ENCODE measurements around the gene CCR5.
"Not testable (repeated sequence)": the region's sequence is repeated elsewhere in the genome, so short reads cannot be mapped to it uniquely, and the experiment has no call there.

Gene CCR5

DNA sequence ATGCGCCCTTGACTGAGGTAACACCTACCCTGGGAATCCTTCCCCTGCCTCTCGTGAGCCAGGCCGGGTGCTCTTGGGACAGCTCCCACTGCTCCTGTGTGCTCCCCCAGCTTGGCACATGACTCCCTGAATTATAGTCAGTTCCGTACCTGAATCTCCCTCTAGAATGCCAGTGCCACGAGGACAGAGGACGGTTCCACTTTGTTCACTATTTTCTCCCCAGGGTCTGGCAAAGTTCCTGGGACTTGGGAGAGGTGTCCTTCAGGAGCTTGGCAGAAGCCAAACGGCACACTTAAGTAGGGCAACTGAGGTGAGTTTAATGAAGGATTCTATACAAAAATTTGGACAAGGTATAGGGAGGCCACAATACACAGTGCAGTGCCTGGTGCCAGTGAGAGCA, 26.4 kb downstream of the CCR5 start:
- Histone ChIP-seq H3K4me1 (ENCODE audit: control insufficient read depth in 2 of 2, insufficient read depth in 2 of 2, low read length in 2 of 2) (no peaks in the 10 kb centered on the region), H3K9me3 (ENCODE audit: control insufficient read depth in 2 of 2, low read length in 2 of 2) (no peaks in the 10 kb centered on the region), H3K4me3 (ENCODE audit: low read length in 2 of 2) (no peak overlapping the region), H3K27ac (ENCODE audit: low read depth in 2 of 2, low read length in 2 of 2) (no peak overlapping the region), H3K36me3 (ENCODE audit: control insufficient read depth in 2 of 2, insufficient read depth in 2 of 2, low read length in 2 of 2) (no peaks in the 10 kb centered on the region), H3K9ac (ENCODE audit: low read depth in 1 of 2, low read length in 2 of 2) (no peak overlapping the region), H3K27me3 (ENCODE audit: control insufficient read depth in 2 of 2, insufficient read depth in 2 of 2, low read length in 2 of 2) (no peaks in the 10 kb centered on the region)

DNA sequence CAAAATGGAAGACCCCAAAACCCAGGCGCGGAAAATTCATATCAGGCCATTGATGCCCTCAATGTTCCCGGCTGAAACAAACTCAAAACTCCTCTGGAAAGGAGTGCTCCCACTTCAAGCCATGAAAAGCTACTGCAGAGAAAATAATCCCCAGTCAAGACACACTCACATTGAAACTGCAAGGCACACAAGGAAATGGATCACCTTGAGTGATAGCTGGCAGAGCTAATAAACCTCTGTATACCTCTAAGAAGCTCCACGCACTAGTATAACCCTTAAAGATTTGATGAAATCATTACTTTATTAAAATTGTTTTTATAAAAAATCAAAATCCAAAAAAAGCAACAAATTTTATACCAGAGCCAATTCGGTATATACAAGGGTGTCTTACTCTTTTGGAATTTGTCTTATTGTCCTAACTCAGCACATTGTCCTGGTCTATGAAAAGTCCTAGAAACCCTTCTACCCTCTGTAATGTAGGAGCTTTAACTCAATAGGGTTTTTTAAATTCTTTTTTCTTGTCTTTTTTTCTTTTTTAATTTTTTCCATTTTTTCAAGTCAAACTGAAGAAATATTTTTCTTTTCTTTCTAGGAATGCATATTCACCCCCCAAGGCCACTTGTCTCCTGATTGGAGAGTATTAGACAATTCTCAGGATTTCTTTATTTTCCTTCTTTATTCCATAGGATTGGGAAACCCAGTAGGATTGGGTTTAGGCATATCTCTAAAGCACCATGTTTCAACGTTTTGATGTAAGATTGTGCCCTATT, 27.6 kb downstream of the CCR5 start:
- H3K4me1 ChIP-seq (ENCODE audit: control insufficient read depth in 2 of 2, insufficient read depth in 2 of 2, low read length in 2 of 2) = no peaks in the 10 kb centered on the region
- no peaks in the 10 kb centered on the region for H3K27me3 ChIP-seq (ENCODE audit: control insufficient read depth in 2 of 2, insufficient read depth in 2 of 2, low read length in 2 of 2)

DNA sequence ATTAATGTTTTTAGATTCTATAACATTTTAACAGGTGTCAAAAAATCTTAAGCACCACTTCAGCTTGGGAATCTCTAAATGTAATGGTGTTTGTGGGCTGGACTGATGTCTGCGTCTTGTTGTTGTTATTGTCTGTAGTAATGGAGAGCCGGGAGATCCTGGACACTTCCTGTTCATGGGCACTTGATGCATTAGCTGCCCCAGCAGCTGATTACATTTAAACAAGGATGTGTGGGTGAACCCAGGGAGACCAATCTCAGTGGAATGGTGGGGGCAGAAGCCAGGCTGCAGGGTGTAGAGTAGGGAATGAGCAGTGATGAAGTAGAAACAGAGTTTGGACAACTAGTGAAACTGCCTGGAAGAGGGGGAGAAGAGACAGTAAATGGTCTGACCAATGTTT, 28.4 kb downstream of the CCR5 start:
- H3K27ac ChIP-seq (ENCODE audit: low read depth in 2 of 2, low read length in 2 of 2) = no peak overlapping the region
- H3K4me3 ChIP-seq (ENCODE audit: low read length in 2 of 2) = no peak overlapping the region
- H3K4me1 ChIP-seq (ENCODE audit: control insufficient read depth in 2 of 2, insufficient read depth in 2 of 2, low read length in 2 of 2) = no peaks in the 10 kb centered on the region
- H3K27me3 ChIP-seq (ENCODE audit: control insufficient read depth in 2 of 2, insufficient read depth in 2 of 2, low read length in 2 of 2) = no peaks in the 10 kb centered on the region
- no peaks in the 10 kb centered on the region for H3K36me3 ChIP-seq (ENCODE audit: control insufficient read depth in 2 of 2, insufficient read depth in 2 of 2, low read length in 2 of 2)
- no peak overlapping the region for H3K9ac ChIP-seq (ENCODE audit: low read depth in 1 of 2, low read length in 2 of 2)
- H3K9me3 ChIP-seq (ENCODE audit: control insufficient read depth in 2 of 2, low read length in 2 of 2) = no peaks in the 10 kb centered on the region

More for the DNA sequence above, 27.6 kb downstream of the CCR5 start:
- H3K9ac ChIP-seq (ENCODE audit: low read depth in 1 of 2, low read length in 2 of 2) = no peak overlapping the region
- H3K9me3 ChIP-seq (ENCODE audit: control insufficient read depth in 2 of 2, low read length in 2 of 2) = no peaks in the 10 kb centered on the region
- no peaks in the 10 kb centered on the region for H3K36me3 ChIP-seq (ENCODE audit: control insufficient read depth in 2 of 2, insufficient read depth in 2 of 2, low read length in 2 of 2)
- no peak overlapping the region for H3K27ac ChIP-seq (ENCODE audit: low read depth in 2 of 2, low read length in 2 of 2)
- H3K4me3 ChIP-seq (ENCODE audit: low read length in 2 of 2) = no peak overlapping the region

DNA sequence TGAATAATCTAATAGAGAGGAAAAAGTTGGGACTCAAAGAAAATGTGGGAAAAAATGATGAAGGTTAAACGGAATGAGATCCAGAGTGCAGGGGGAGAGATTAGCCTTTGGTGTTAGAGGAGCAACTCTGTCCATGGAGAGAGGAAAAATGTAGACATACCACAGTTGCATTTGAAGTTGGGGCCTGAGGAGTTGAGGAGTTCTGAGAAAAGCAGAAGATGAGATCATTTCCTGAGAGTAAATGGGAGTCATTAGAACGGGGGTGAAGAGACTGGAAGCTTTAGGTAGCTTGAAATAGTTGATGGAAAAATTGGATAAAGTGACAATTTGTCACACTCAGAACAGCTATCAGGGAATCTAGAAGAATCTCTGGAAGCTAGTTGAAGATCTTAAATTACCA, 28.8 kb downstream of the CCR5 start:
- H3K36me3 ChIP-seq (ENCODE audit: control insufficient read depth in 2 of 2, insufficient read depth in 2 of 2, low read length in 2 of 2) = no peaks in the 10 kb centered on the region
- no peaks in the 10 kb centered on the region for H3K9me3 ChIP-seq (ENCODE audit: control insufficient read depth in 2 of 2, low read length in 2 of 2)
- H3K27ac ChIP-seq (ENCODE audit: low read depth in 2 of 2, low read length in 2 of 2) = no peak overlapping the region
- H3K9ac ChIP-seq (ENCODE audit: low read depth in 1 of 2, low read length in 2 of 2) = no peak overlapping the region
- H3K27me3 ChIP-seq (ENCODE audit: control insufficient read depth in 2 of 2, insufficient read depth in 2 of 2, low read length in 2 of 2) = no peaks in the 10 kb centered on the region
- no peak overlapping the region for H3K4me3 ChIP-seq (ENCODE audit: low read length in 2 of 2)
- peaks cover under 1 to 3% of the 10 kb centered on the region in 2 donors for H3K4me1 ChIP-seq (ENCODE audit: control insufficient read depth in 2 of 2, insufficient read depth in 2 of 2, low read length in 2 of 2)

DNA sequence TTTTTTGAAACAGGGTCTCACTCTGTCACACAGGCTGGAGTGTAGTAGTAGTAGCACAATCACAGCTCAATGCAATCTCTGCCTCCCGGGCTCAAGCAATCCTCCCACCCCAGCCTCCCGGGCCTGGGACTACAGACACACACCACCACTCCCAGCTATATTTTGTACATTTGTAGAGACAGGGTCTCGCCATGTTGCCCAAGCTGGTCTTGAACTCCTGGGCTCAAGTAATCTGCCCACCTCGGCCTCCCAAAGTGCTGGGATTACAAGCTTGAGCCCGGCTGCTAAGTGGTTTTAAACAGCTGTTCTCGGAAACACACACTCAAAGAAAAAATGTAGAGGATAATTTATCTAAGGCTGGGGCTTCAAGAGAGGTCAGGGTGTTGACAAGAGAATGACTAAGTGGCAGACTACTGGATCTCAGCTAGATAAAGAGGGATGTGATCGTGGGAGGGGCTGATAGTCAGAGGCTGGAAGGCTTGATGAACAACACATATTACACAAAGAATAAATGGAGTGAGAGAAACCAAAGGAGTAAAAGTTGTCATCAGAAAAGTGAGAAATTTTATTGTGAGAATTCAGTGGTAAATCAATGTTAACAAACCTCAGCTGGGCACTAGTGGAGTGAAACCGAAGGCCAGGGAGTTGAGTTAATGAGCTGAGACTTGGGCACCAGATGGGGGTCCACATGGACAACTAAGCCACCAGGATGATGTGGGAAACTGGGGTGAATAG, 29.4 kb downstream of the CCR5 start:
- no peaks in the 10 kb centered on the region for H3K27me3 ChIP-seq (ENCODE audit: control insufficient read depth in 2 of 2, insufficient read depth in 2 of 2, low read length in 2 of 2)
- no peak overlapping the region for H3K4me3 ChIP-seq (ENCODE audit: low read length in 2 of 2)
- no peaks in the 10 kb centered on the region for H3K9me3 ChIP-seq (ENCODE audit: control insufficient read depth in 2 of 2, low read length in 2 of 2)
- no peaks in the 10 kb centered on the region for H3K36me3 ChIP-seq (ENCODE audit: control insufficient read depth in 2 of 2, insufficient read depth in 2 of 2, low read length in 2 of 2)
- no peak overlapping the region for H3K27ac ChIP-seq (ENCODE audit: low read depth in 2 of 2, low read length in 2 of 2)
- H3K4me1 ChIP-seq (ENCODE audit: control insufficient read depth in 2 of 2, insufficient read depth in 2 of 2, low read length in 2 of 2) = peaks cover 6 to 8% of the 10 kb centered on the region in 2 donors
- no peak overlapping the region for H3K9ac ChIP-seq (ENCODE audit: low read depth in 1 of 2, low read length in 2 of 2)

DNA sequence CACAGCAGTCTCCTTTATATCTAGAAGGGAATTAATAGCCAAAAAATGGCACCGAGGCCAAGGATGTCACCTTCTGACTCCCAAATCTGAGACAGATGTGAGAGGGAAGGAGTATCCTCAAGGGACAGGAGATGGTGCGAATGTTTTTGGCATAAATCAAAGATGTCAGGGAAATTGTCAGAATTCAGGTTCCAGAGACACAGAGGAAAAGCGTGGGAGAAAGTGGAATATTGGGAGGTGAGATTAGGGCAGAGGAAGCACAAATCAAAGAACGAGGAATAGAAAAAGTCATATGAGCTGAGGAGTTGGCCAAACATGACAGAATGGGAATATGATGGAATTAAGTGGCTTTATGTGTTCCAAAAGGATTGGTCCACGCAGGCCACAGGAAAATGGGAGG, 30.1 kb downstream of the CCR5 start:
- Histone ChIP-seq H3K27ac (ENCODE audit: low read depth in 2 of 2, low read length in 2 of 2) (no peak overlapping the region), H3K4me3 (ENCODE audit: low read length in 2 of 2) (no peak overlapping the region), H3K27me3 (ENCODE audit: control insufficient read depth in 2 of 2, insufficient read depth in 2 of 2, low read length in 2 of 2) (no peaks in the 10 kb centered on the region), H3K9ac (ENCODE audit: low read depth in 1 of 2, low read length in 2 of 2) (no peak overlapping the region), H3K9me3 (ENCODE audit: control insufficient read depth in 2 of 2, low read length in 2 of 2) (no peaks in the 10 kb centered on the region), H3K36me3 (ENCODE audit: control insufficient read depth in 2 of 2, insufficient read depth in 2 of 2, low read length in 2 of 2) (no peaks in the 10 kb centered on the region), H3K4me1 (ENCODE audit: control insufficient read depth in 2 of 2, insufficient read depth in 2 of 2, low read length in 2 of 2) (peaks cover 12 to 15% of the 10 kb centered on the region in 2 donors)

DNA sequence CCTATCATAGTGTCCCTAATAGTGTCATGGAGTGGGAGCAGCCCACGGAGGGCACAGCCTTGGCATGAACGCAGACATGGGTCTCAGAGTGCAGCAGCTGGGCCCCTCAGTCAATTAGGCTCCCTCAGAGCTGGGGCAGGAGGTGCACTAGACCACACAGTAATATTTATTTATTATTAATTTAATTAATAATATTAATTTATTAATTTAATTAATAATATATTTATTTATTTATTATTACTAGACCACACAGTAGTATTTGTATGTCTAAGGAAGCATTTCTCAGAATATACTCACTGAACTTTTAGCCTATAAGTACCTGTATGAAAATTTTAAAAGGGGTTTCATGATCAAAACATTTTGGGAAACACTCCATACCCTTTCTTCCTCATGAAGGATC, 30.8 kb downstream of the CCR5 start:
- no peaks in the 10 kb centered on the region for H3K36me3 ChIP-seq (ENCODE audit: control insufficient read depth in 2 of 2, insufficient read depth in 2 of 2, low read length in 2 of 2)
- H3K27ac ChIP-seq (ENCODE audit: low read depth in 2 of 2, low read length in 2 of 2) = no peak overlapping the region
- no peak overlapping the region for H3K4me3 ChIP-seq (ENCODE audit: low read length in 2 of 2)
- H3K9ac ChIP-seq (ENCODE audit: low read depth in 1 of 2, low read length in 2 of 2) = no peak overlapping the region
- H3K4me1 ChIP-seq (ENCODE audit: control insufficient read depth in 2 of 2, insufficient read depth in 2 of 2, low read length in 2 of 2) = peaks cover 20 to 22% of the 10 kb centered on the region in 2 donors
- no peaks in the 10 kb centered on the region for H3K27me3 ChIP-seq (ENCODE audit: control insufficient read depth in 2 of 2, insufficient read depth in 2 of 2, low read length in 2 of 2)
- H3K9me3 ChIP-seq (ENCODE audit: control insufficient read depth in 2 of 2, low read length in 2 of 2) = no peaks in the 10 kb centered on the region

DNA sequence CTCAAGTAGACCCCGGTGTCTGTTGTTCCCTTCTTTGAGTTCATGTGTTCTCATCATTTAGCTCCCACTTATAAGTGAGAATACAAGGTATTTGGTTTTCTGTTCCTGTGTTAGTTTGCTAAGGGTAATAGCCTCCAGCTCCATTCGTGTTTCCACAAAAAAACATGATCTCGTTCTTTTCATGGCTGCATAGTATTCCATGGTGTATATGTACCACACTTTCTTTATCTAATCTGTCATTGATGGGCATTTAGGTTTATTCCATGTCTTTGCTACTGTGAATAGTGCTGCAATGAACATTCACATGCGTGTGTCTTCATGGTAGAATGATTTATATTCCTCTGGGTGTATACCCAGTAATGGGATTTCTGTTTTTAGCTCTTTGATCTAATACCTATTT, 32.2 kb downstream of the CCR5 start:
- peaks cover 29 to 34% of the 10 kb centered on the region in 2 donors for H3K4me1 ChIP-seq (ENCODE audit: control insufficient read depth in 2 of 2, insufficient read depth in 2 of 2, low read length in 2 of 2)

DNA sequence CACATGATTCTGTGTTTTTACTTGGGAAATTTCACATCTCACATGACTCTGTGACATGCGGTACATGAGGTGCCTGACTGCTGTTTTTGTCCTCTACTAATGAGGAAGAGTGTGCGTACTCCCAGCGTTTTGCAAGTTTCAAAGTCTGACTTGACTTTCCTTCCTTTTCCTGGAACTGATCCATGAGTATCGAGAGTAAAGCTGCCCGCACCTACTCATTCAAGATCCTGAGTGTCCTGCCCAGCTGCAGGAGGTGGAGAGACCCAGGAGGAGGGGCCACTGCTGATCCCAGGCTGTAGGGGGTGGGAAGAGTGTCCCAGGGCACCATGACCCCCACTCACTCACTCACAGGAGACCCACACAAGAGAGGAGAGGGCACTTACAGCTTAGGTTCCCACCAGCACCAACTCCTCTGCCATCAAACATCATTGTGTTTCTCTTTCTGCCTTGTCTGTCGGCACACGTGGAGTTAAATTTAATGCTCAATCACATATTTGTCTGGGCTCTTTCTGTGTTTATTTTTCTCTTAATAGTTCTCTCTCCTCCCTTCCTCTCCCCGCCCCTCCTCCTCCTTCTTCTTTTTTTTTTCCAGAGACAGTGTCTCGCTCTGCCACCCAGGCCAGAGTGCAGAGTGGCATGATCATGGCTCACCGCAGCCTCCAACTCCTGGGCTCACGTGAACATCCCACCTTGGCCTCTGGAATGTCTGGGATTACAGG, 34.7 kb downstream of the CCR5 start:
- H3K27me3 ChIP-seq (ENCODE audit: control insufficient read depth in 2 of 2, insufficient read depth in 2 of 2, low read length in 2 of 2) = no peaks in the 10 kb centered on the region
- peak overlapping the region; percentile 66 to 88 for H3K9ac ChIP-seq (ENCODE audit: low read depth in 1 of 2, low read length in 2 of 2)
- peaks cover 33 to 40% of the 10 kb centered on the region in 2 donors for H3K4me1 ChIP-seq (ENCODE audit: control insufficient read depth in 2 of 2, insufficient read depth in 2 of 2, low read length in 2 of 2)
- H3K27ac ChIP-seq (ENCODE audit: low read depth in 2 of 2, low read length in 2 of 2) = peak overlapping the region; percentile 97 to 98
- H3K36me3 ChIP-seq (ENCODE audit: control insufficient read depth in 2 of 2, insufficient read depth in 2 of 2, low read length in 2 of 2) = peaks cover 0 to 4% of the 10 kb centered on the region in 2 donors
- peak overlapping the region; percentile 56 to 79 for H3K4me3 ChIP-seq (ENCODE audit: low read length in 2 of 2)
- H3K9me3 ChIP-seq (ENCODE audit: control insufficient read depth in 2 of 2, low read length in 2 of 2) = no peaks in the 10 kb centered on the region

More for the DNA sequence above, 32.2 kb downstream of the CCR5 start:
- H3K27me3 ChIP-seq (ENCODE audit: control insufficient read depth in 2 of 2, insufficient read depth in 2 of 2, low read length in 2 of 2); H3K4me3 ChIP-seq (ENCODE audit: low read length in 2 of 2); H3K9ac ChIP-seq (ENCODE audit: low read depth in 1 of 2, low read length in 2 of 2); H3K9me3 ChIP-seq (ENCODE audit: control insufficient read depth in 2 of 2, low read length in 2 of 2); H3K27ac ChIP-seq (ENCODE audit: low read depth in 2 of 2, low read length in 2 of 2); H3K36me3 ChIP-seq (ENCODE audit: control insufficient read depth in 2 of 2, insufficient read depth in 2 of 2, low read length in 2 of 2): not testable (repeated sequence)

DNA sequence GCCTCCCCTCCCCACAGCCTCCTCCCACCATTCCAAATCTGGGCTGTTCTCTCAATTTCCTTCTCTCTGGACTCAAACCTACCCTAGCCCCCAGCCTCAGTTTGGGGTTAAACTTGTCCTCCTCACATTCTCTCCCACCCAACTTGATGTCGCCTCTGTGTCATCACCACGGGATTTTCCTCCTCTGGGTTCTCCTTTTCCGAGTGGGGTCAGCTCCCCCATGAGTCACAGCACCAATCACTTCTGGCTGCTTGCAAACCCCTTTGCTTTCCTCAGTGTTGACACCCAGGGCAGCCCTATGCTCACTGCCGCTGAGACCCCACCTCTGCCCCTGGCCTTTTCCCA, 35.7 kb downstream of the CCR5 start:
- peak overlapping the region; percentile 97 to 98 for H3K27ac ChIP-seq (ENCODE audit: low read depth in 2 of 2, low read length in 2 of 2)
- H3K9ac ChIP-seq (ENCODE audit: low read depth in 1 of 2, low read length in 2 of 2) = peak overlapping the region; percentile 75 to 88
- H3K4me3 ChIP-seq (ENCODE audit: low read length in 2 of 2) = peak overlapping the region; percentile 79 to 87
- H3K9me3 ChIP-seq (ENCODE audit: control insufficient read depth in 2 of 2, low read length in 2 of 2) = no peaks in the 10 kb centered on the region
- peaks cover 33 to 40% of the 10 kb centered on the region in 2 donors for H3K4me1 ChIP-seq (ENCODE audit: control insufficient read depth in 2 of 2, insufficient read depth in 2 of 2, low read length in 2 of 2)
- H3K36me3 ChIP-seq (ENCODE audit: control insufficient read depth in 2 of 2, insufficient read depth in 2 of 2, low read length in 2 of 2) = peaks cover 0 to 4% of the 10 kb centered on the region in 2 donors
- no peaks in the 10 kb centered on the region for H3K27me3 ChIP-seq (ENCODE audit: control insufficient read depth in 2 of 2, insufficient read depth in 2 of 2, low read length in 2 of 2)
